Left renal cortex interstitium (tissue), 4 donors: ENCODE data around the gene C10orf67. TPM values are rescaled to one million over a fixed set of nuclear protein-coding genes. Genes with fewer than 3 reads are reported as not detected.
"Not testable (repeated sequence)": the region's sequence is repeated elsewhere in the genome, so short reads cannot be mapped to it uniquely, and the experiment has no call there.

Experiments
- DNase-seq, 4 donors: peaks; one replicate each; pipeline ENCODE4 v3.0.0-alpha.2; 2013; ENCODE audit warnings: low read depth in 4 of 4, low spot score in 2 of 4, missing footprints in 1 of 4
- polyA plus RNA-seq, 4 donors: library from polyadenylated mRNA; unstranded; fragments of 120-200 nt; gene quantifications; one replicate each; pipeline ENCODE4 v1.2.1, GENCODE V29; 2013; ENCODE audit not compliant: insufficient read length in 4 of 4

C10orf67 gene
- polyA plus RNA-seq, 4 donors = 1.7 to 2.3 (median 2.0) TPM

- DNase-seq = no peak
These were observed 17.9 kb downstream of the C10orf67 start for GRCh38 chr10:23326544-23327307.

DNA sequence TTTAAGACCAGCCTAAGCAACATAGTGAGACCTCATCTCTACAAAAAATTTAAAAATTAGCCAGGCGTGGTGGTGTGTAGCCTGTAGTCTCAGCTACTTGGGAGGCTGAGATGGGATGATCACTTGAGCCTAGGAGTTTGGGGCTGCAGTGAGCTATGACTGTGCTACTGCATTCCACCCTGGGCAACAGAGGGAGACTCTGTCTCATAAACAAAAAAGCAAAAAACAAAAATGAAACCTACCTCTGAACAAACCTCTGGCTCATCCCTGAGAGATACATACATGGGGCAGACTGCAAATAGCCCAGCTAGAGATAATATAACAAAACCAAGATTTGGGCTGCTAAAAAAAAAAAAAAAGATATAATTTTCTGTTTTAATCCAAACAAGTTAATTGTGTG is 19.5 kb downstream of the C10orf67 start:
- DNase-seq = no peak

GRCh38 chr10:23324351-23324750 is 20.2 kb downstream of the C10orf67 start:
- no peak for DNase-seq

- no peak for DNase-seq
These were observed 22.5 kb downstream of the C10orf67 start for GRCh38 chr10:23322082-23322481.

- no peak for DNase-seq
These were observed 24.8 kb downstream of the C10orf67 start for GRCh38 chr10:23319835-23320234.

GRCh38 chr10:23318359-23318758 is 26.2 kb downstream of the C10orf67 start:
- DNase-seq = no peak

DNA sequence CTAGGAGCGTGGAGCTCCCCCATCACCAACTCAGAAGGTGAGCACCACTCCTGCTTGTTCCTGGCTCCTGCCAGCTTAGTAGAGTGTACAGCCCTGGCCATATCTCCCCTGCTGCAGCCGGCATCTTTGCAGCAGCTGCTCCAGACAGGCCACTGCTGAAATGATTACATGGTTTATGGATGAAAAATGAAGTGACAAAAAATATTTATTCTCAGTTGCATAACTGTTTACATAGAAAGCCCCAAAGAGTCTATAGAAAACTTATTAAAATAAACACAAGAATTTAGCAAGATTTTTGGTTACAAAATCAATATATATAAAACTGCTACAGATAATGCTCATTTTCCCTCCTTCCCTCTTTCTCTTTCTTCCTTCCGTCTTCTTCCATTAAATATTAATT is 27.2 kb downstream of the C10orf67 start:
- no peak for DNase-seq

DNA sequence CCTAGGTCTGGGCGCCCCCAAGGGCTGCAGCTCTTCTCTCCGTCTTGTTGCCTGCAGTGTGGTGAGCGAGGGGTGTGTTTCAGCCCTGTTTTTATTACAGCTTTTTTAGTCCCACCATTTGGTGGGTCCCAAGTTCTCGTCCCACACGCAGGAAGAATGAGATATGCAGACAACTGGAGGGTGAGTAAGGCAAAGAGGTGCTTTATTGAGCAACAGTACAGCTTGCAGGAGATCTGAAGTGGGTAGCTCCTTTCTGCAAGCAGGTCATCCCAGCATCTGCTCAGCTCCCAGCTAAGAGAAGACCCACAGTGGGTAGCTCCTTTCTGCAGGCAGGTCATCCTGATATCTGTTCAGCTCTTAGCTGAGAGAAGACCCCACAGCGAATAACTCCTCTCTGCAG is 28.2 kb downstream of the C10orf67 start:
- DNase-seq = no peak

DNA sequence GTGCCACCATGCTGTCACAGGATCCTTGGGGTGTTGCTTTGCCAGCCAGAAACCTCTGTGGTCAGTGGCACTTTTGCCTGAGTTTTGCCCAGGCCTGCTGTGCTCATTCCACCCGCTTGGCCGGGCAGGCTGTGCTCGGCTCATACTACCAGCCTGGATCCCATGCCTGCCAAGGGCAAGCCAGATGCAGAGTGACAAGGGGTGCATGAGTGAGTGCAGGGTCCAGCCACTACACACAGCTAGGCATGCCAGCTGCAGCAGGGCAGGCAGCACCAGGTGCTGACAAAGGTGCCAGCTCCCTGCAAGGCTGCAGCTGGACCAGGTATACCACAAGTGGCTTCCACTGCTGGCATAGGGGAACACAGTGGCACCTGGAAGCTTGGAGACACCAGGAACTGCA is 28.6 kb downstream of the C10orf67 start:
- DNase-seq = no peak

GRCh38 chr10:23314835-23315239 is 29.8 kb downstream of the C10orf67 start:
- DNase-seq = peak in 3 of 4 donors; percentile 39 to 70 (median 67)

- DNase-seq = no peak
These were observed 33.6 kb downstream of the C10orf67 start for GRCh38 chr10:23311034-23311433.

GRCh38 chr10:23310404-23310803 is 34.2 kb downstream of the C10orf67 start:
- DNase-seq = peak in 1 of 4 donors; percentile 13

- DNase-seq = not testable (repeated sequence)
These were observed 44.6 kb downstream of the C10orf67 start for GRCh38 chr10:23299961-23300360.

- no peak for DNase-seq
These were observed 49.9 kb downstream of the C10orf67 start for GRCh38 chr10:23294638-23295247.

DNA sequence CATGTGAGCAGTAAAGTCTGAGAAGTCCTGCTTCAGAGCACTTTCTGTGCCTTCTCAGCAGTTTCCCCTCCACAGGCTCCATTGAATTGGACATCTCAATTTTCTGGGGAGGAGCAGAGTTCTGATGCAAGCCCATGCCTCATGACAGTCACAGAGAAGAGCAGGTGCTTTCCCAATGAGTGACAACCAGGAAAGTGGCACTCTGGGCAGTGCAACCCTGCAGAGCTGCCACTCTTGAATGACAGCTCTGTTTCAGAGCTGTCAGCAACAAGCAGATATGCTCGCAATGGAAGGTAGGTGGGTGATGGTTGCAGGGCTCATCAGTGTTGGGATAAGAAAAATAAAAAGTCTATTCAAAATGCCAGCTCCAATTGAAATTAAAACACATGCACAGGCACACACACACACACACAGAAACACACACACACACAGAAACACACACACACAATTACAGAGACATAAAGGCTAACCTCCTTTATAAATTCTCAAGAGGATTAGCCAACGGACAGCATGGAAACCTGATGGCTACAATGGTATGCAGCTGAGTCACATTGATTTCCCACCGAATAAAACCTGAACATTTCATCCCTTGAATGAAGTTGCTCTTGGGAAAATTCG is 50.5 kb downstream of the C10orf67 start:
- DNase-seq = no peak

GRCh38 chr10:23293145-23293724 is 51.4 kb downstream of the C10orf67 start:
- peak in 2 of 4 donors; percentile 23 to 34 for DNase-seq

GRCh38 chr10:23291551-23292334 is 52.9 kb downstream of the C10orf67 start:
- DNase-seq = no peak

- no peak for DNase-seq
These were observed 59.8 kb downstream of the C10orf67 start for GRCh38 chr10:23284674-23285335.

DNA sequence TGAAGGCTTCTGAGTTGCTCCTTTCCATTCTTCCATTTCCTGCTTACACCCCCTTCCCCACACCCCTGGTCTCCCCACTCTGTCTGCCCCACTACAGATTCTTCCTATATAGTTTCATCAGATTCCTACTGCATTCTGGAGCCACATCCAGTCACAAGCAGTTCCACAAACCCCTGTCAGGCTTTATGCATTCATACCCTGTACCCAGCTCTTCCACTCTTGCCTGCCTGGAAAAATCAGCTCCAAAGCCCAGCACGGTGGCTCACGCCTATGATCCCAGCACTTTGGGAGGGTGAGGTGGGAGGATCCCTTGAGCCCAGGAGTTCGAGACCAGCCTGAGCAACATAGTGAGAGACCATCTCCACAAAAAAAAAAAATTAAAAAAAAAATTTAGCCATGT is 60.4 kb downstream of the C10orf67 start:
- DNase-seq = no peak

DNA sequence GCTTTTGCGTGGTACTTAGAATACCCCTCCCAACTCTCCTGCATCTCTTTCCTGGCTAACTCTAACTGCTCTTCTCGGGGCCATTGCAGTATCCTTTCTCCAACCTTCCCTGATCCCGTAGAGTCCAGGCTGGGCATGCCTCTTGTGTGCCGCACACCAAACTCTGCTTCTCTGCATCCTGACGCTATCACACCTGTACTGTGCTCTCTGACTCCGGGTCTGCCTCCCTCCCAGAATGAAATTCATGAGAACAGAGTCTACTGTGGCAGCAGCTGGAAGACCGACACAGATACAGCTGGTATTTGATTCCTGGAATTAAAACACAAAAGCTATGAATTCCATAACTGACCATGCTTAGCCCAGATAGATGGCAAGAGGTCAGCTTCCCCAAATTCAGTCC is 60.9 kb downstream of the C10orf67 start:
- no peak for DNase-seq
